GM18868 (cell line): Measurements from ENCODE around the gene LANCL3.
"Not testable (repeated sequence)": the region's sequence is repeated elsewhere in the genome, so short reads cannot be mapped to it uniquely, and the experiment has no call there.

Experiments used
- ATAC-seq: cut with Tn5 transposase; IDR thresholded peaks from one replicate; pipeline ENCODE4 v1.9.1; 2021; ENCODE audit warnings: mild to moderate bottlenecking, moderate library complexity; ENCODE audit not compliant: unreplicated experiment

Gene LANCL3

DNA sequence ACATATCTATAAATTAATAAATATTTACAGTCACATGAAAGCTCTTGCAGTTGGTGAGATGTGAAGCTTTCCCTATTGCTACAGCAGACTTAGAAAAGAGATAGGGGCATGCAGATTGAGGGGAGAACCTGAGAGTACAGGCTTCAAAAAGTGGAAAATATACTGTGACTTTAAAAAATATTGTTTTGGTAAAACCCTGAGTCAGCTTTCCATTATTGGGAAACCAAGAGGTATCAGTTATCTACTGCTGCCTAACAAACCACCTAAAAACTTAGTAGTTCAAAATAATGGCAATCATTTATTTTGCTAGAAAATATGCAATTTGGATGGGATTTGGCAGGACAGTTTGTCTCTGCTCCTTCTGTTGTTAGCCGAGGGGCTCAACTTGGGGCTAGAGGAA is 38.3 kb downstream of the LANCL3 start:
- ATAC-seq = no peak

DNA sequence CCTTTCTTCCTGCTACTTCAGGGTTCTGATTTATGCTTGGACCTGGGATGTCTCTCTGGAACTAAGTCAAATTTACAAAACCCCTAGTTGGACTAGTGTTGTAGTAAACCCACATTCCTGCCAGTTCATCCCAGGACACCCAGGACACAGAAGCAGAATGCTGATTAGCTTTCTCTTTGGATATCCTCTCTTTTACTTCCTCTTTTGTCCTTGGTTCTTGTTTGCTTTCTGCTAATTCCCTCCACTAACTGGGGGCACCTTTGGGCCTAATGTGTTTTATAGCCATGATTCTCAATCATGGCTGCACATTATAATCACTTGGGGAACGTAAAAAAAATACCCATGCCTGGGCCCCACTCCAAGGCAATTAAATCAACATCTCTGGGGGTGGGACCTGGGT is 42.5 kb downstream of the LANCL3 start:
- no peak for ATAC-seq

GRCh38 chrX:37627602-37628001 is 56.1 kb downstream of the LANCL3 start:
- ATAC-seq = no peak

- ATAC-seq = no peak
These were observed 66.6 kb downstream of the LANCL3 start for GRCh38 chrX:37638047-37638446.

GRCh38 chrX:37640142-37640541 is 68.7 kb downstream of the LANCL3 start:
- ATAC-seq = no peak

GRCh38 chrX:37641859-37642258 is 70.4 kb downstream of the LANCL3 start:
- ATAC-seq = no peak

- ATAC-seq = no peak
These were observed 73.2 kb downstream of the LANCL3 start for GRCh38 chrX:37644381-37645305.

GRCh38 chrX:37646254-37646653 is 74.8 kb downstream of the LANCL3 start:
- ATAC-seq = no peak

DNA sequence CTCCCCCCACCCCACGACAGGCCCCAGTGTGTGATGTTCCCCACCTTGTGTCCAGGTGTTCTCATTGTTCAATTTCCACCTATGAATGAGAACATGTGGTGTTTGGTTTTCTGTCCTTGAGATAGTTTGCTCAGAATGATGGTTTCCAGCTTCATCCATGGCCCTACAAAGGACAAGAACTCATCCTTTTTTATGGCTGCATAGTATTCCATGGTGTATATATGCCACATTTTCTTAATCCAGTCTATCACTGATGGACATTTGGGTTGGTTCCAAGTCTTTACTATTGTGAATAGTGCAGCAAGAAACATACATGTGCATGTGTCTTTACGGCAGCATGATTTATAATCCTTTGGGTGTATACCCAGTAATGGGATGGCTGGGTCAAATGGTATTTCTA is 79.4 kb downstream of the LANCL3 start:
- ATAC-seq = not testable (repeated sequence)

DNA sequence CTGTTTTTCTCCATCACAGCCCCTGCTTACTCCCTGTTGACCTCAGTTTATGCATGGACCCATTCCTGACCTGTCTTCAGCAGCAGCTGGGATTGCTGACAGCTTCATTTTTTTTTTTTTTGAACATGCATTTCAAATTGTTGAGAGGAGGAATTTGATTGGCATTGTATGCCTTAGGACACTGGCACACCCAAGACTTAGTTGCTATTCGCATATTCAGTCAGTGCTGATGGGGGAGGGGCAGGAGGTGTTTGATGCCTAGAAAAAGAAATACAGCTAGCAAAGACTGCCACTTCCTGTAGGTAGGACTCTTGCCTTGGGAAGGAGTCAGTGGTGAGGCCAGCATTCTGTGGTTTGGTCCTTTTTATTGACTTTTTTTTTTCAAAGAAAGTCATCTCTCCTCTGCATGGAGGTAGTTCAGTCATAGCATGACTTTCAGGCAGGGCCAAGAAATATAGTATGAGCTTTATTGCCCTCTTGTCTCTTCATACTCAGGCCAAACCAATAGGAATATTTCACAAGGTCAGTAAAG is 80.5 kb downstream of the LANCL3 start:
- no peak for ATAC-seq

- no peak for ATAC-seq
These were observed 81.2 kb downstream of the LANCL3 start for GRCh38 chrX:37652589-37653231.

GRCh38 chrX:37653397-37654085 is 82.1 kb downstream of the LANCL3 start:
- ATAC-seq = no peak

GRCh38 chrX:37658343-37659030 is 87.0 kb downstream of the LANCL3 start:
- no peak for ATAC-seq

GRCh38 chrX:37659047-37659446 is 87.6 kb downstream of the LANCL3 start:
- no peak for ATAC-seq

DNA sequence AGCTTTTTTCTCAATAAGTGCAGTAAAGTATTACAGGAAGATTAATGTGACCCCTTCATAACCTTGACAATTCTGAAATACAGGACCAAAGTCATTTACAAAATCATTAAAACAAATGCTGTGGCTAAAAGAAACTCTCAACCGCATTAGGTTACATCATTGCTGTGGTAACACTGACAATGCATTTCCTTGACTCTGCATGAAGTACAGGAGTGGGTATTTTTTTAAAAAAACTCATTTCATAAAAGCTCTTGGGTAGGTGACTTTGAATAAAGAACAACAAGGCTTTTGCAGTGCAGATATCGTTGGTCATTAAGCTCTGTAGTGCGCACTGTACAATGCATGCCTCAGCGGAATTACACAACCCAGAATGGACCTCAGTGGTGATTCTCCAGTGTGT is 90.7 kb downstream of the LANCL3 start:
- ATAC-seq = no peak

- ATAC-seq = no peak
These were observed 95.1 kb downstream of the LANCL3 start for GRCh38 chrX:37666516-37666915.

DNA sequence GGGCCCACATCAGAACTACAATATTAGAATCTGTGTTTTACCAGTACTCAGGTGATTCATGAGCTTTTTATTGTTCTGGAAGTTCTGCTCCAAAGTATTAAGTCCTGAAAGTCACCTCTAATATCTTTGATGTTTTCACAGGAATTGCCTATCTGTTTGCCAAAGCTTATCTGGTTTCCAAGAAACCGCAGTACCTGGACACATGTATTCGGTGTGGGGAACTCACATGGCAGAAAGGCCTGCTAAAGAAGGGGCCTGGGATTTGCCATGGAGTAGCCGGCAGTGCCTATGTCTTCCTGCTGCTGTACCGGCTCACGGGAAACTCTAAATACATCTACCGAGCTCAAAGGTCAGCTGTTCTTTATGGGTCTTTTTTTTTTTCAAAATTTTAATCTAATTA is 95.7 kb downstream of the LANCL3 start:
- no peak for ATAC-seq

GRCh38 chrX:37672563-37672962 is 101.1 kb downstream of the LANCL3 start:
- ATAC-seq = no peak

- ATAC-seq = no peak
These were observed 105.3 kb downstream of the LANCL3 start for GRCh38 chrX:37676811-37677210.

DNA sequence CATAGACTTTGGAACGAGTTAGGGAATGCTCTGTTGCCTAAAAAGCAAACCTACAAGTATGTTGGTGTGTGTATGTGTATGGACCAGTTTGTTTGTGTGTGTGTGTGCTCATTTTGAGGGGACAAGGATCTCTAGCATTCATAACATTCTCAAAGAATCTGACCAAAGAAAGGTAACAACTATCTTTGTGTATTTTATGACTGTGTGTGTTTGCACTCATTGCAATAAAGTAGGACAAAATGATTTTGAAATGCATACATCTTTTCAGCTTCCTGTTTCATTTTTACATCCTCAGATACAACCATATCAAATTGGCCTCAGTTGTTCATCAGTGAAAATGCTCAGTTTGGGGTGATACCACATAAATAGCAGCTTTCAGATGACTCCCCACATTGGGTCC is 105.8 kb downstream of the LANCL3 start:
- ATAC-seq = no peak

DNA sequence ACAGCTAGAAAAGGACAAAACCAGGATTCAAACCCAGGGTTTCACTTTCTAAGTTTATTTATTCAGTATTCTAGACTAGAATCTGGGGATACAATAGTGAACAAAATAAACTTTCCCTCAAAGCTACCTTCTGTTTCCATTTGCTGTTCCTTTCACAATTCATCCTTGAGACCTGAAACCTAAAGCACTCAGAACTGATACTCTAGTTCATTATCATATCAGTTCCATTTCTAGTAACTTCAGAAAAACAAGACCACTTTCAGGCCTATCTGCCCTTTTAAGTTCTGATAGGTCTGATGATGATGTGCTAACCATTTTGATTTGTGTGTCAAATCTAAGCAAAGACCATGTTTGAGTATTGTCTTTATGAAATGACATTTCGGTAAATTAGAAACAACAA is 106.3 kb downstream of the LANCL3 start:
- peak; percentile 64 for ATAC-seq
